Ammon's horn (tissue), 1 donor: ENCODE measurements around the gene KIF1C.
A peak's percentile ranks its signal among the peaks of the same experiment; 100 is the strongest.

Experiments
- DNase-seq: peaks from one replicate; pipeline ENCODE4 v3.0.0-alpha.2; 2016; ENCODE audit warnings: low spot score

Gene KIF1C

GRCh38 chr17:4997302-4998026 is at the start of gene KIF1C, which contains the start of gene INCA1:
KIF1C (plus strand) TSS chr17:4997950; CDS start chr17:5000247, 2,297 bp downstream.
INCA1 (minus strand) TSS chr17:4997522; CDS start chr17:4994437, 3,085 bp downstream.
- DNase-seq = peak; percentile 96

GRCh38 chr17:4948166-4948930 is 49.4 kb upstream of the KIF1C start, which contains the start of gene PFN1:
PFN1 (minus strand) TSS chr17:4948530; CDS start chr17:4948394, 136 bp downstream.
- DNase-seq = peak; percentile 91

DNA sequence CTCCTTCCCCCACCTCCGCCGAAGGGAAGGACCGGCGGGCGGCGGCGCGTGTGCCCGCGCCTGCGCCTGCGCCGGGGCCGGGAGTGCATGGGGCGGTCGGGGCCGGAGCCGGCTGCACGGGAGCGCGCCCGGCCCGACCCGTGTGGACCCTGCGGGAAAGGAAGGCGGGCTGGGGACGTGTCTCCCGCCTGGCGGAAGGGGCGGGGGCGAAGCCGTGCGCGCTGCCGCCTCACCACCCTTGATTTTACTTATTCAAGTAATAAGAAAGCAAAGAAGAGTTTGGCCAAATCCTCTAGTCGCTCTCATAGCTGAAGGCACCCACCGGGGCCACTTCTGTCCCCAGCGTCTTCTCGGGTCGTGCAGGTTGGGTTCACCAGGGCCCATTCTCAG is 48.8 kb upstream of the KIF1C start:
- DNase-seq = peak; percentile 82

DNA sequence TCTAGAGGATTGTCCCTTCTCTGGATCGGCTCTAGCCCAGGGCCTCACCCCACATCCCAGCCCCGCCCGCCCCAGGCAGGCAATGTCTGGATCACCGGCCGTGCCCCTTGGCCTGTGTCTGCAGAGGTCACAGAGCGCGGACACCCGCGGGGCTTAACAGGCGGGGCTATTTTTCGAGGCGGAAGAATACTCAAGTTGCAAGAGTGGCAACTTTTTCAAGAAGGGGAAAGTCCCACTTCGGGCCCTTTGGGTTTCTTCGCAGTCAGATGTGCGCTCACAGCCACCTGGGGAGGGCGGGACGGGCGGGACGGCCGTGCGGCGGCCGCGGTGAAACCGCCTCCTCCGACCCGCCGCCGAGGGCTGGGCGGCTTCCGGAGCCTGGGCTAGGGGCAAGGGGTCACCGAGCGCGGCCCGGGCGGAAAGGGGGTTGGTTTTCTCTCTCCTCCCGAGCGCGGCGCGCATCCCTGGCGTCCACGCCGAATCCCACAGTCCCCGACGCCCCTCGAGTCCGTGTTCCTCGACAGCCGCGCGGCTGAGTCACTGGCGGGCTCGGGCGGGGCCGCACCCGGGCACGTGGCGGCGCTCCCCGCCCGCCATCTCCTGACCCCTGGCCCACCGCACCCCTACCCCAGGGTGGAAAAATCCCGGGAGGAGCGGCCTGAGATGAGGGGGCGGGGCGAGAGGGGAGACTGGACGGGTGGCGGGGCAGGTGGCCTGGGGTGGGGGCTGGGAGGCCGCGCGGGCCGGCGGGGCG is 48.3 kb upstream of the KIF1C start:
- no peak for DNase-seq

GRCh38 chr17:4950075-4950745 is 47.5 kb upstream of the KIF1C start:
- DNase-seq = no peak

DNA sequence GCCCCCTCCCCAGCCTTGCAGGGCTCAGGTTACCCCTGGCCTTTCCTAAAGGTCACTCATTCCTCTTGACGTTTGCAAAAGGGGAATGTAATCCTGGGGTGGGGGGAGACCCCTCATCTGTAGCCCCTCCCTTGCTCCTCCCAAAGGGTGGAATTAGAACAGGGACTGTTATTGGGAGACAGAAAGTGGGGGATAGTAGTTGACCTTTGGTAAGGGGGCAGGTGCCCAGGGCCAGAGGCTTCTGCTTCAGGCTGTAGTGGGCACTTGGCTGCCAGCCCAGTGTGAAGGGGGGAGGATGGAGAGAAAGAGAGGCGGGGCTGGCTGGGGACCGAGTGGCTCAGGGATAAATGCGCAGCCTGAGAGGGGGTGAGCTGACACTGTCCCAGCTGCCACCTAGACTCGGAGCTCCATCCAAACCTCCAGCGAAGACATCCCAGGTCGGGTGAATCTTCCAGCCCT is 47.0 kb upstream of the KIF1C start, which contains the start of gene ENO3:
ENO3 (plus strand) TSS at position 374 of the 459 bp plus-strand sequence. CDS start 711 bp downstream, outside the sequence.
- DNase-seq = no peak

- no peak for DNase-seq
These were observed 46.3 kb upstream of the KIF1C start for GRCh38 chr17:4951486-4951885.

GRCh38 chr17:4953451-4953961 is 44.2 kb upstream of the KIF1C start:
- DNase-seq = no peak

GRCh38 chr17:4955091-4955490 is 42.7 kb upstream of the KIF1C start:
- DNase-seq = no peak

- no peak for DNase-seq
These were observed 41.2 kb upstream of the KIF1C start for GRCh38 chr17:4956493-4957061.

DNA sequence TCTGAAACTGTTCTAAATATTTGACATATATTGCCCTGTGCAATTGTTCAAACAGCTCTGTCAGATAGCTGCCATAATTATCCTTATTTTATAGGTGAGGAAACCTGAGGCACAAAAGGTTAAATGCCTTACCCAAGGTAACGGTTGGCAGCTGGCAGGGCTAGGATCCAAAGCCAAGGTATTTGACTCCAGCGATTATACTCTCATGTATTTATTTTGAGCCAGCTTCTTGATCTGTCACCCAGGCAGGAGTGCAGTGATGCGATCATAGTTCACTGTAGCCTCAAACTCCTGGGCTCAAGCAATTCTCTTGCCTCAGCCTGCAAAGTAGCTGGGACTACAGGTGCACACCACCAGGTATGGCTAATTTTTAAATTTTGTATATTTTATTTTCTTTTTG is 39.6 kb upstream of the KIF1C start:
- DNase-seq = no peak

DNA sequence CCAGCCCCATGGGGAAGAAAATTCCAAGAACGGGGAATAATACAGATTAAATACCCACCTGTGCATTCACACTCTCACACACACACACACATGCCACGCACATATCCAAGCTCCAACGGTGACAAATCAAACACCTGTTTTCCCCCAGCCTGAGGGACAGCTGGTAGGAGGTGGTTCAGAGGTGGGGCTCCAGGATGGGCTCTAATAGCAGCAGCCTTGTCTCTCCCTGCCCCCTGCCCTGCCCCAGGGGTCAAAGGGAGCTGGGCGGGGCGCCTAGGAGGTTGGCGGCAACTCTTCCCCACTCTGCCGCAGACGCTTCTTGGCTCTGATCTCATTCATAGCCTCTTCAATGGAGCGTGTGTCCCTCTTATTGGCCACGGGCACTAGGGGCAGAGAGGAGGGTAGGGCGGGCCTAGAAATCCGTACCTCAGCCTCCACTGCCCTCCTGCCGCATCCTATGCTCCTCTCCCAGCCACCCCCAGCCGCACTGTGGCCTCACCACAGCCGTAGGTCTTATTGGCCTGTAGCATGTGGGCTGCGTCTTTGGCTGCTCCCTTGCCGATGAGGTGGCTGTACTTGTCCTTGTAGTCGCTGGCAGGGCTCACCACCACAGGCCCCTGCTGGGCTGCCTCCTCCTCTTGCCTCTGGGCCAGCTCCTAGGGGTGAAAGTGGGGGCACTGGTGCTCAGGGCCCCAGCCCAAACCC is 38.3 kb upstream of the KIF1C start:
- no peak for DNase-seq

GRCh38 chr17:4960279-4960922 is 37.3 kb upstream of the KIF1C start:
- no peak for DNase-seq

DNA sequence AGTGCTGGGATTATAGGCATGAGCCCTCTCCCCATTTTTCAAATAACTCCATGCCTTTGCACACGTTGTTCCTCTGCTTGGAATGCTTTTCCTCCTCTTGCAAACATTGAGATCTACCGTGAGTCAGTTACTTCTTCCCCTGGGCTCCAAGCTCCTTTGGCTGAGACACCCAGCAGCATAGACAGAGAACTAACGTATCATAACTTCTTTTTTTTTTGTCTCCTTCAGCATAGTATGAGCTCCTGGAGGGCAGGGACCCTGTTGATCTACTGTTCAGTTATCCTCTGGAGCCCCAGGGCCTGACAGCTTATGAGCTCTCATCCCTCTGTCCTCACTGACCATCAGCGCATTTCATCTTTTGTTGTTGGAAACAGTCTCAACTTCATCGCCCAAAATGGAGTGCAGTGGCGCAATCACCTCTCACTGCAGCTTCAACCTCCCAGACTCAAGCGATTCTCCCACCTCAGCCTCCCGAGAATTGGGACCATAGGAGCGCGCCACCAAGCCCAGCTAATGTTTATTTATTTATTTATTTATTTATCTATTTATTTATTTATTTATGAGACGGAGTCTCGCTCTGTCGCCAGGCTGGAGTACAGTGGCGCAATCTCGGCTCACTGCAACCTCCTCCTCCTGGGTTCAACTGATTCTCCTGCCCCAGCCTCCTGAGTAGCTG is 32.3 kb upstream of the KIF1C start:
- DNase-seq = no peak

DNA sequence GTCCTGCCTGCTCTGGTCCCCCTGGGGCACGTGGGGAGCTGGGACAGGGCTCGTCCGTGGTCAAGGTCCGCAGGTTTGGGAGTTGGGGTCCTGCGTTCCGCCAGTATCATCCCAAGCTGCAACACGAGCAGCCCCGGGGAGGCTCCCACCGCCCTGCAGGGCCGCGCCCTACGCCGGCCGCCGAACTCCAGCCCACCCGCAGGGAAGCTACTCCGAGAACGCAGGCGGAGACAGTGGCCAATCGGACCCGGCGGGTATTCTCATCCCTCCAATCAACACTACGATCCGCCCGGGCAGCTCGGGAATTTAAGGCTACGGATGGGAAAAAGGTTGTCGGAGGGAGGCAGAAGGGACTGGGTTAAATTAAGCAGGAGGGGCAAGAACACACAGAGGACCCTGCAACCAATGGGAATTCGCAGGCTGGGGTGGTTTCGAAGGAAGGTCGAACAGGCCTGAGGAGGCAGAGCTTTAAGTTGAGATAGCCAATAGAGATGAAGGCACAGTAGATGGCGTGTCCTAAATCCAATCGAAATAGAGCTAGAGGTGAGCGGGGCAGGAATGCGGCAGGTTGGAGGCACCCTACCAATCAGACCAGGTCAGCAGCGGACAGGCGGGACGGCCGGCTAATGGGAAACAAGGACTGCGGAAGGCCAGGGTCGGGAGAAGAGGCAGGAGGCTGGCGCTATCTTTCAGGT is 30.8 kb upstream of the KIF1C start:
- DNase-seq = peak; percentile 100

- DNase-seq = peak; percentile 98
These were observed 29.9 kb upstream of the KIF1C start, which contains the start of gene SPAG7 for GRCh38 chr17:4967539-4968485. SPAG7 (minus strand) TSS chr17:4967817; CDS start chr17:4967804, 13 bp downstream.

DNA sequence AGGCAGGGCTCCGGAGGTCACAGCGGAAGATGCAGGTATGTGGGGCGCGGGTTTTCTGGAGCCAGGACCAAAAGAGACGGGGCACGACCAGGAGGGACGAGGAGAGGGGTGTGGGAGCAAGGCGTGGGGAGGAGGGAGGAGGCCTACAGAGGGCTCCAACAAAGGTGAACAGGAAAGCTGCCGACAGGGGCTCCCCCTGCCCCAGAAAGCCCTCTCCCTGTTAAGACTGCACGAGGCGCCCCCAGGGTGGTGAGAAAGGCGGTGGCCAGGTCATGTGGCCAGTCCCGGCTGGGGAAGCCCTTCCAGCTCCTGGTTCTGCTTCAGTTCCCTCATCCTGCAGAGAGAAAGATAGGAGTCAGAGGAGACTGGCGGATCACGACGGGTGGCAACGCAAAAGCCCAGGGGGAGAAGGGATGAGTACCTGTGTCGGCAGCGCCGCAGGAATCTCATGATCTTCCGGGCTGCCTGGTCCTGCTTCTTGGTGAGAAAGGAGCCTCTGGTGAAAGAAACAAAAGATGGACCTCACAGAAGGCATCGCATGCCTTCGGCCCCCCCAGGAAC is 29.2 kb upstream of the KIF1C start:
- DNase-seq = no peak
